Neural progenitor cell (in vitro differentiated cells): ENCODE data around the gene NRSN2. TPM values are rescaled to one million over a fixed set of nuclear protein-coding genes. Genes with fewer than 3 reads are reported as not detected.
"Not testable (repeated sequence)": the region's sequence is repeated elsewhere in the genome, so short reads cannot be mapped to it uniquely, and the experiment has no call there.

Experiments used
- DNase-seq: peaks from one replicate; pipeline ENCODE4 v3.0.0-alpha.2; 2016; ENCODE audit warnings: low spot score
- H2AFZ ChIP-seq: fragments of 200-600 bp; sonication (generic); replicated peaks from 2 replicates; pipeline ENCODE4 v1.6.1; 2016; ENCODE audit warnings: antibody characterized with exemption
- H3F3A ChIP-seq: fragments of 200-600 bp; sonication (generic); 2 replicates; pipeline ENCODE4 v1.6.1; 2016; ENCODE audit warnings: antibody characterized with exemption, low read depth
- H3K27ac ChIP-seq: fragments of 200-600 bp; sonication (generic); 2 replicates; pipeline ENCODE4 v1.5.1; 2016; ENCODE audit warnings: mild to moderate bottlenecking
- H3K27me3 ChIP-seq: fragments of 200-600 bp; sonication (generic); 2 replicates; pipeline ENCODE4 v1.6.1; 2016; ENCODE audit warnings: mild to moderate bottlenecking, moderate library complexity
- H3K36me3 ChIP-seq: fragments of 200-600 bp; sonication (generic); 2 replicates; pipeline ENCODE4 v1.5.1; 2016
- H3K4me1 ChIP-seq: fragments of 200-600 bp; sonication (generic); 2 replicates; pipeline ENCODE4 v1.6.1; 2016; ENCODE audit warnings: mixed run types
- H3K4me2 ChIP-seq: fragments of 200-600 bp; sonication (generic); 2 replicates; pipeline ENCODE4 v1.6.1; 2016
- H3K4me3 ChIP-seq: fragments of 200-600 bp; sonication (generic); 2 replicates; pipeline ENCODE4 v1.5.1; 2016
- H3K79me2 ChIP-seq: fragments of 200-600 bp; sonication (generic); 2 replicates; pipeline ENCODE4 v1.6.1; 2016; ENCODE audit warnings: low read depth
- H3K9ac ChIP-seq: fragments of 200-600 bp; sonication (generic); 2 replicates; pipeline ENCODE4 v1.6.1; 2016
- H3K9me3 ChIP-seq: fragments of 200-600 bp; sonication (generic); 2 replicates; pipeline ENCODE4 v1.5.1; 2016; ENCODE audit warnings: low read depth
- H4K20me1 ChIP-seq: fragments of 200-600 bp; sonication (generic); 2 replicates; pipeline ENCODE4 v1.6.1; 2016; ENCODE audit warnings: low read depth
- H3K27ac Mint-ChIP-seq: 3 replicates; pipeline ENCODE4 v1.8.0; 2021; ENCODE audit warnings: mixed read lengths
- H3K27me3 Mint-ChIP-seq: 2 replicates; pipeline ENCODE4 v1.8.0; 2022; ENCODE audit warnings: low read depth, mild to moderate bottlenecking, inconsistent platforms, moderate library complexity, mixed read lengths; ENCODE audit not compliant: insufficient read depth
- H3K36me3 Mint-ChIP-seq: 3 replicates; pipeline ENCODE4 v1.8.0; 2021; ENCODE audit warnings: mixed read lengths
- H3K4me1 Mint-ChIP-seq: 3 replicates; pipeline ENCODE4 v1.8.0; 2021; ENCODE audit warnings: mixed read lengths
- H3K4me3 Mint-ChIP-seq: 3 replicates; pipeline ENCODE4 v1.8.0; 2021; ENCODE audit warnings: mild to moderate bottlenecking, moderate library complexity, mixed read lengths
- H3K9me3 Mint-ChIP-seq: 3 replicates; pipeline ENCODE4 v1.8.0; 2020; ENCODE audit warnings: mixed read lengths
- CTCF ChIP-seq: fragments of 200-600 bp; sonication (generic); IDR thresholded peaks from 2 replicates; pipeline ENCODE4 v1.5.1; 2017; ENCODE audit warnings: antibody characterized with exemption, mild to moderate bottlenecking
- EZH2 ChIP-seq: fragments of 200-600 bp; sonication (generic); IDR thresholded peaks from 2 replicates; pipeline ENCODE4 v1.6.1; 2017; ENCODE audit warnings: antibody characterized with exemption, mild to moderate bottlenecking, moderate library complexity
- EZH2phosphoT487 ChIP-seq: fragments of 200-600 bp; sonication (generic); IDR thresholded peaks from 2 replicates; pipeline ENCODE4 v1.6.1; 2017; ENCODE audit warnings: antibody characterized with exemption
- total RNA-seq: library from RNA; depleted of rRNA; stranded (reverse); fragments of >200 nt; gene quantifications from 2 replicates; pipeline ENCODE4 v1.2.3, GENCODE V29; 2015; ENCODE audit warnings: low replicate concordance

The NRSN2 gene
- total RNA-seq, 1 donor from 2014 or later, result 8.8 TPM

- Histone ChIP-seq H3K4me3 (no peak overlapping the region), H3K9me3 (no peaks in the 10 kb centered on the region), H4K20me1 (peaks cover 37% of the 10 kb centered on the region), H3K79me2 (peaks cover 18% of the 10 kb centered on the region), H3K4me1 (peaks cover 9% of the 10 kb centered on the region), H3K9ac (no peak overlapping the region), H3K27ac (no peak overlapping the region), H2AFZ (no peak overlapping the region), H3K27me3 (peaks cover 38% of the 10 kb centered on the region), H3F3A (peaks cover 15% of the 10 kb centered on the region), H3K36me3 (no peaks in the 10 kb centered on the region), H3K4me2 (no peak overlapping the region)
- Mint-ChIP-seq H3K4me3 (no peak overlapping the region), H3K27ac (no peak overlapping the region), H3K4me1 (peaks cover 14% of the 10 kb centered on the region), H3K9me3 (no peaks in the 10 kb centered on the region), H3K36me3 (peaks cover 11% of the 10 kb centered on the region), H3K27me3 (peaks cover 6% of the 10 kb centered on the region)
- no peak for DNase-seq
- TF ChIP-seq EZH2phosphoT487 (no peak), EZH2 (no peak), CTCF (no peak)
Measured at GRCh38 chr20:334578-334977, 12.3 kb upstream of the NRSN2 start.

- H3K27me3 Mint-ChIP-seq, result not testable (repeated sequence)
Measured at GRCh38 chr20:336040-336439, 10.9 kb upstream of the NRSN2 start.

DNA sequence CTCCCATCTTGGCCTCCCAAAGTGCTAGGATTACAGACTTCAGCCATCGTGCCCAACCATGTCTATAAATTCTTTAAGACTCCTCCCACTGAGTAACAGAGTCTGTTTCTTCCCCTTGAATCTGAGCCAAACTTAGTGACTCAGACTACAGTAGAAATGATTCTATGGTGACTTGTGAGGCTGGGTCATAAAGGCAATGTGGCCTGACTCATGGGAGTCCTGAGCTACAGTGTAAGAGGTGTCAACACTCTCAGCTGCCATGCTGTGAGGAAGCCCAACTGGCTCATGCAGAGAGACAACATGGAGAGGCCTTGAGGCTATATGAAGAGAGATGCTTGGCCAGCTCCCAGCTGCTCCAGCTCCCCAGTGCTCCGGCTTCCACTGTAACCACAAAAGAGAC is 5.2 kb upstream of the NRSN2 start:
- DNase-seq, result no peak
- no peaks in the 10 kb centered on the region for H3K9me3 ChIP-seq
- H3K9ac ChIP-seq, result no peak overlapping the region
- Mint-ChIP-seq H3K4me1 (peaks cover 7% of the 10 kb centered on the region), H3K36me3 (peaks cover 9% of the 10 kb centered on the region), H3K9me3 (no peaks in the 10 kb centered on the region), H3K27me3 (peaks cover 3% of the 10 kb centered on the region), H3K27ac (no peak overlapping the region), H3K4me3 (no peak overlapping the region)
- no peak overlapping the region for H2AFZ ChIP-seq
- H4K20me1 ChIP-seq, result no peaks in the 10 kb centered on the region
- TF ChIP-seq EZH2, result no peak
- no peak for TF ChIP-seq CTCF
- TF ChIP-seq EZH2phosphoT487, result no peak
- H3F3A ChIP-seq, result peaks cover 12% of the 10 kb centered on the region
- H3K4me2 ChIP-seq, result no peak overlapping the region
- no peaks in the 10 kb centered on the region for H3K36me3 ChIP-seq
- no peak overlapping the region for H3K4me3 ChIP-seq
- H3K4me1 ChIP-seq, result peaks cover 5% of the 10 kb centered on the region
- peaks cover 37% of the 10 kb centered on the region for H3K27me3 ChIP-seq
- no peak overlapping the region for H3K27ac ChIP-seq
- H3K79me2 ChIP-seq, result no peaks in the 10 kb centered on the region

More at GRCh38 chr20:336040-336439, 10.9 kb upstream of the NRSN2 start:
- H3K27ac ChIP-seq, H3K9ac ChIP-seq, H3F3A ChIP-seq, H3K4me2 ChIP-seq, H3K27ac Mint-ChIP-seq, H3K4me3 ChIP-seq, H3K9me3 ChIP-seq, H3K4me1 ChIP-seq, H3K4me3 Mint-ChIP-seq, H3K79me2 ChIP-seq, H3K4me1 Mint-ChIP-seq, H3K9me3 Mint-ChIP-seq, H3K36me3 ChIP-seq, H2AFZ ChIP-seq, DNase-seq: not testable (repeated sequence)
- H4K20me1 ChIP-seq, result peaks cover 23% of the 10 kb centered on the region
- H3K36me3 Mint-ChIP-seq, result peaks cover 11% of the 10 kb centered on the region
- H3K27me3 ChIP-seq, result peaks cover 46% of the 10 kb centered on the region

DNA sequence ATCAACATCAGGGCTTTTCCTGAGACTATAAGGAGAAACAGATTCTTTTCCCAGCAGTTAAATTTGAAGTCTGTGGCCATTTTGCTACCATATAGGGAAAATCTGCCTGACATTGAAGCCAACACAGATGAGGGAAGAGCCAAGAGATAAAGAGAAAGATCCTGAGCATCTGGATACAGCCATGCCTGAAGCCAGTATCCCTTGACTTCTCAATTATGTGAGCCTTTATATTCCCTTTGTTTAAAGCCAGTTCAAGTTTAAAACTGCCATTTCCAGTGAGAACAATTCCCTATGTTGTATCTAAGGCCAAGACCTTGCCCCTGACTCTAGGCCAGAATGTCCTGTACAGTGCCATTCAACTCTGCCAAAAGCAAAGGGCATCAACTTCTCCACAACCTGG is 3.8 kb upstream of the NRSN2 start:
- Histone ChIP-seq H3K79me2 (no peaks in the 10 kb centered on the region), H3K9ac (no peak overlapping the region), H4K20me1 (no peaks in the 10 kb centered on the region), H3K4me2 (no peak overlapping the region), H3K4me3 (no peak overlapping the region), H3K4me1 (peaks cover 5% of the 10 kb centered on the region), H2AFZ (no peak overlapping the region), H3K27ac (no peak overlapping the region), H3K27me3 (peaks cover 23% of the 10 kb centered on the region), H3K9me3 (no peaks in the 10 kb centered on the region), H3K36me3 (no peaks in the 10 kb centered on the region), H3F3A (peaks cover 25% of the 10 kb centered on the region)
- Mint-ChIP-seq H3K27me3 (no peaks in the 10 kb centered on the region), H3K9me3 (no peaks in the 10 kb centered on the region), H3K4me1 (peaks cover 7% of the 10 kb centered on the region), H3K27ac (no peak overlapping the region), H3K4me3 (no peak overlapping the region), H3K36me3 (peaks cover 6% of the 10 kb centered on the region)
- TF ChIP-seq CTCF (no peak), EZH2phosphoT487 (no peak), EZH2 (no peak)
- DNase-seq, result no peak
